Measurements from ENCODE around the gene SEMA3F.

DNA sequence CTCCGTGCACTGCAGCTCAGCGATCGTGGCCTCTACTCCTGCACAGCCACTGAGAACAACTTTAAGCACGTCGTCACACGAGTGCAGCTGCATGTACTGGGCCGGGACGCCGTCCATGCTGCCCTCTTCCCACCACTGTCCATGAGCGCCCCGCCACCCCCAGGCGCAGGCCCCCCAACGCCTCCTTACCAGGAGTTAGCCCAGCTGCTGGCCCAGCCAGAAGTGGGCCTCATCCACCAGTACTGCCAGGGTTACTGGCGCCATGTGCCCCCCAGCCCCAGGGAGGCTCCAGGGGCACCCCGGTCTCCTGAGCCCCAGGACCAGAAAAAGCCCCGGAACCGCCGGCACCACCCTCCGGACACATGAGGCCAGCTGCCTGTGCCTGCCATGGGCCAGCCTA is 32.6 kb downstream of the SEMA3F start:
- TF ChIP-seq, protein P1, sequence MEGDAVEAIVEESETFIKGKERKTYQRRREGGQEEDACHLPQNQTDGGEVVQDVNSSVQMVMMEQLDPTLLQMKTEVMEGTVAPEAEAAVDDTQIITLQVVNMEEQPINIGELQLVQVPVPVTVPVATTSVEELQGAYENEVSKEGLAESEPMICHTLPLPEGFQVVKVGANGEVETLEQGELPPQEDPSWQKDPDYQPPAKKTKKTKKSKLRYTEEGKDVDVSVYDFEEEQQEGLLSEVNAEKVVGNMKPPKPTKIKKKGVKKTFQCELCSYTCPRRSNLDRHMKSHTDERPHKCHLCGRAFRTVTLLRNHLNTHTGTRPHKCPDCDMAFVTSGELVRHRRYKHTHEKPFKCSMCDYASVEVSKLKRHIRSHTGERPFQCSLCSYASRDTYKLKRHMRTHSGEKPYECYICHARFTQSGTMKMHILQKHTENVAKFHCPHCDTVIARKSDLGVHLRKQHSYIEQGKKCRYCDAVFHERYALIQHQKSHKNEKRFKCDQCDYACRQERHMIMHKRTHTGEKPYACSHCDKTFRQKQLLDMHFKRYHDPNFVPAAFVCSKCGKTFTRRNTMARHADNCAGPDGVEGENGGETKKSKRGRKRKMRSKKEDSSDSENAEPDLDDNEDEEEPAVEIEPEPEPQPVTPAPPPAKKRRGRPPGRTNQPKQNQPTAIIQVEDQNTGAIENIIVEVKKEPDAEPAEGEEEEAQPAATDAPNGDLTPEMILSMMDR (conservative IDR thresholded peaks at IDR 0.05; ENCODE audit: low read depth, low read length), result no peak
- TF ChIP-seq, protein P2, sequence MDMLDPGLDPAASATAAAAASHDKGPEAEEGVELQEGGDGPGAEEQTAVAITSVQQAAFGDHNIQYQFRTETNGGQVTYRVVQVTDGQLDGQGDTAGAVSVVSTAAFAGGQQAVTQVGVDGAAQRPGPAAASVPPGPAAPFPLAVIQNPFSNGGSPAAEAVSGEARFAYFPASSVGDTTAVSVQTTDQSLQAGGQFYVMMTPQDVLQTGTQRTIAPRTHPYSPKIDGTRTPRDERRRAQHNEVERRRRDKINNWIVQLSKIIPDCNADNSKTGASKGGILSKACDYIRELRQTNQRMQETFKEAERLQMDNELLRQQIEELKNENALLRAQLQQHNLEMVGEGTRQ (IDR thresholded peaks at IDR 0.05; ENCODE audit: low read depth, low read length), result no peak
- no peak for TF ChIP-seq RAD21 (IDR thresholded peaks at IDR 0.05; ENCODE audit: low read length)
